Type B pancreatic cell (in vitro differentiated cells): ENCODE data around the gene CNTNAP2. TPM values are rescaled to one million over a fixed set of nuclear protein-coding genes. Genes with fewer than 3 reads are reported as not detected.

ENCODE experiments used
- DNase-seq: peaks from one replicate; pipeline ENCODE4 v3.0.0; 2021; ENCODE audit warnings: mixed read lengths; ENCODE audit not compliant: unreplicated experiment; ENCODE audit errors: extremely low spot score
- H3K27ac Mint-ChIP-seq: 2 replicates; pipeline ENCODE4 v1.8.0; 2021; ENCODE audit warnings: mild to moderate bottlenecking, mixed read lengths
- H3K27me3 Mint-ChIP-seq: 2 replicates; pipeline ENCODE4 v1.8.0; 2021; ENCODE audit warnings: mixed read lengths
- H3K36me3 Mint-ChIP-seq: 2 replicates; pipeline ENCODE4 v1.8.0; 2021; ENCODE audit warnings: mixed read lengths
- H3K4me1 Mint-ChIP-seq: one replicate; pipeline ENCODE4 v1.8.0; 2021; ENCODE audit warnings: mixed read lengths; ENCODE audit not compliant: unreplicated experiment
- H3K4me3 Mint-ChIP-seq: 2 replicates; pipeline ENCODE4 v1.8.0; 2021; ENCODE audit warnings: mild to moderate bottlenecking, mixed read lengths
- H3K9me3 Mint-ChIP-seq: 2 replicates; pipeline ENCODE4 v1.8.0; 2021; ENCODE audit warnings: mixed read lengths
- CTCF ChIP-seq: fragments of 200-600 bp; sonication (generic); conservative IDR thresholded peaks from 2 replicates; pipeline ENCODE4 v1.5.0; 2021; ENCODE audit warnings: antibody characterized with exemption, mild to moderate bottlenecking
- total RNA-seq: library from RNA; stranded (reverse); gene quantifications from 2 replicates; pipeline ENCODE4 v1.2.1, GENCODE V29; 2021; ENCODE audit warnings: low replicate concordance

The CNTNAP2 gene
- total RNA-seq, 1 donor from 2014 or later = 26.8 TPM

GRCh38 chr7:146804620-146805019 is 688.0 kb downstream of the CNTNAP2 start:
- Mint-ChIP-seq H3K27ac (no peak overlapping the region), H3K27me3 (no peaks in the 10 kb centered on the region), H3K9me3 (no peaks in the 10 kb centered on the region), H3K4me3 (no peak overlapping the region), H3K4me1 (no peaks in the 10 kb centered on the region), H3K36me3 (no peaks in the 10 kb centered on the region)
- no peak for DNase-seq
- TF ChIP-seq CTCF = no peak

DNA sequence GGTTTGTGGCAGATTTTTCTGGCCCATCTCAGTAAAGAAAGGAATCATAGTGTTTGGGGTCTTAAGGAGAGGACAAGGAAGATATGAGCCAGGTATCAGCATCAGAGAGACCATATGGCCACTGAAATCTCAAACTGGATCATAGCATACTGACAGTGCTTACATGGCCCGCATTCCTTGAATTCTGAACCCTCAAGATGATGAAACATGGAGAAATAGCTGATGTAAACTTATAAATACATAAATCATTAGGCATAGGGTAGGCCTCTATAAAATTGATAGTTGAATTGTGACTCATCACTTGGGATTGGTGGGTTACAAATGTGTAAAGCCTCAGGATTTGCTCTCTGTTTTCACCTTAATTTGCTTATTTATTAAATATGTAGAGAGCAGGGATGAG is 688.5 kb downstream of the CNTNAP2 start:
- no peaks in the 10 kb centered on the region for H3K9me3 Mint-ChIP-seq
- no peaks in the 10 kb centered on the region for H3K27me3 Mint-ChIP-seq
- H3K4me1 Mint-ChIP-seq = no peaks in the 10 kb centered on the region
- no peak overlapping the region for H3K4me3 Mint-ChIP-seq
- DNase-seq = no peak
- no peaks in the 10 kb centered on the region for H3K36me3 Mint-ChIP-seq
- H3K27ac Mint-ChIP-seq = no peak overlapping the region
- no peak for TF ChIP-seq CTCF

DNA sequence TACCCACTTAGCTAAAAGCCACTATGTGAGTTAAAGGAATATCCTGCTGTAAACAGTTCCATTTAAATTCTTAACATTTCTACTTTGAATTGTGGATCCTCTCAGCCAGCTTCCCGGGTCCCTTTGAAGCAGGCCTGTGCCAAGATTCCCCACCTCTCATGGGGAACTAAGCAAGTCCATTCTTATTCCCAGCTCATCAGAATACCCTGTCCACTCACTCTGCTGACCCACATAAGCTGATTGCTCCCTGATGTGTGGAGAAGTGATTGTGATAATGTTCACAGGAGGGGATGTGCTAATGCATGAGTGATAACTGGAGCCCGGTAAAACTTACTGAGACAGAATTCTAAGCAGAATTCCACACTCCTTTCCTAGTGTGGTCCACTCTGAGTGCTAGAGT is 709.7 kb downstream of the CNTNAP2 start:
- no peak for DNase-seq
- no peak overlapping the region for H3K4me3 Mint-ChIP-seq
- no peaks in the 10 kb centered on the region for H3K27me3 Mint-ChIP-seq
- H3K9me3 Mint-ChIP-seq = no peaks in the 10 kb centered on the region
- no peaks in the 10 kb centered on the region for H3K4me1 Mint-ChIP-seq
- H3K27ac Mint-ChIP-seq = no peak overlapping the region
- TF ChIP-seq CTCF = no peak
- H3K36me3 Mint-ChIP-seq = no peaks in the 10 kb centered on the region

DNA sequence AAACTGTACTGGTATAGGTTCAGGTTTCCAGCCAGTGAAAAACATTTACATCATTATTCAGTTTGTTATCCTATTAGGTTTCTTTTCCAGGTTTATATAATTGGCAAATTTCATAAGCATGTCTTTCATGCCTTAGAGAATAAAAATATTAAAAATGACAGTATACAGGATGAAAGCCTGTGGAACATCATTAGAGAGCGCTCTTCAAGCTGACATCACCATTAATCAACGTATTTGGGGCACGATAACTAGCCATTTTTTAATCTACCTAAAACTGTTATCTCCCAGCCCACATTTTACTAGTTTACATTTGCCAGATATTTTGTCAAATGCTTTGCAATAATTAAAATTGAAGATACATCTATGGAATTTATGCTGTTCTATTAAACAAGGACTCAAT is 714.1 kb downstream of the CNTNAP2 start:
- no peaks in the 10 kb centered on the region for H3K4me1 Mint-ChIP-seq
- no peak for DNase-seq
- no peak overlapping the region for H3K4me3 Mint-ChIP-seq

DNA sequence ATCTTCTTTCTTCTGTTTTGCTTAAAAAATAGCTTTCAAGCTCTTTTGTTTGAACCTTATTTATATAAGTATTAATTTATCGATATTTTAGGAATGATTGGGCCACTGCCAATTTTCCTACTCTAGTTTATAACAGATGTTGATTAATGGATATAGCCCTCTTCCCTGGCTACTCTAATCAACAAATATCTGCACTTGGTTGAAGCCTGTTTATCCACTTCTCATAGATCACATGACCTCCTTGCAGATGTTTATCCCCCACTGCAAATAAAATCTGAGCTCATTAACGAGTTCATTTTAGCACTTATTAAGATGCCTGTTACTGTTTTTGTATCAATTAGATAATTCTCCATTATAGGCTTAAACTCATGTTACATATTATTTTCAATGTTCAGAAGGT is 715.3 kb downstream of the CNTNAP2 start:
- Mint-ChIP-seq H3K9me3 (no peaks in the 10 kb centered on the region), H3K27ac (no peak overlapping the region), H3K4me3 (no peak overlapping the region), H3K36me3 (no peaks in the 10 kb centered on the region), H3K4me1 (no peaks in the 10 kb centered on the region), H3K27me3 (no peaks in the 10 kb centered on the region)
- no peak for TF ChIP-seq CTCF
- no peak for DNase-seq

More for the DNA sequence above, 714.1 kb downstream of the CNTNAP2 start:
- H3K36me3 Mint-ChIP-seq = no peaks in the 10 kb centered on the region
- no peak overlapping the region for H3K27ac Mint-ChIP-seq
- H3K9me3 Mint-ChIP-seq = no peaks in the 10 kb centered on the region
- no peaks in the 10 kb centered on the region for H3K27me3 Mint-ChIP-seq
- no peak for TF ChIP-seq CTCF

GRCh38 chr7:146844405-146844804 is 727.8 kb downstream of the CNTNAP2 start:
- Mint-ChIP-seq H3K27me3 (no peaks in the 10 kb centered on the region), H3K36me3 (no peaks in the 10 kb centered on the region), H3K4me1 (no peaks in the 10 kb centered on the region), H3K27ac (no peak overlapping the region), H3K9me3 (no peaks in the 10 kb centered on the region), H3K4me3 (no peak overlapping the region)
- DNase-seq = no peak
- TF ChIP-seq CTCF = no peak
